ENCODE data around the gene UAP1L1. TPM values are rescaled to one million over a fixed set of nuclear protein-coding genes. Genes with fewer than 3 reads are reported as not detected.
"Not testable (repeated sequence)": the region's sequence is repeated elsewhere in the genome, so short reads cannot be mapped to it uniquely, and the experiment has no call there.

The UAP1L1 gene
- total RNA-seq, 1 experiment from 2014 or later, result 17.6 TPM

DNA sequence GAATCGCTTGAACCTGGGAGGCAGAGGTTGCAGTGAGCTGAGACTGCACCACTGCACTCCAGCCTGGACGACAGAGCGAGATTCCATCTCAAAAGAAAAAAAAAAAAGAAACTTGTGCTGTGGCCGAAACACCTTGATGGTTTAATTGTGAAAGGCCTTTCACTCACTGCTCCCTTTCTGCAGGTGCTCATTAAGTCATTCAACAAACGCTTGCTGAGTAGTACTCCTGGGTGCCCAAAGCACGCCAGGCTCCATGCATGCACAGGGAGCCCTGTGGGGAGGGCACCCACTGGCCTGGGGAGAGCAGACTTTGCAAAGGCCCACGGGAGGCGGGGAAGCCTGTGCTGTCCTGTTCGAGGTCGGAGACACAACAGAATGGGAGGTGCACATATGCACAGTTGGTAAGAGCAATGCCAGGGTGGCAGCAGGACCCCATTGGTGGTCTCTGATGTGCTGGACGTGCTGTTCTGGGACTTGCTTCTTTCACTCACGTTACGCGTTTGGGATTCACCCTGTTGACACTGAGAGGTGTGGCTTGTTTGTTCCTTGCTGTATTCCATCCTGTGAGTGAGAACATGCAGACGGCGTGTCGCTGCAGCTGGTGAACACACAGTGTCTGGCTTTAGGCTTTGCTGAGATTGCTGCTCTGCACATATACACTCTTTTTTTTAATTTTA lies 20.4 kb upstream of the UAP1L1 start:
- no peak for DNase-seq (ENCODE audit: low read depth)

DNA sequence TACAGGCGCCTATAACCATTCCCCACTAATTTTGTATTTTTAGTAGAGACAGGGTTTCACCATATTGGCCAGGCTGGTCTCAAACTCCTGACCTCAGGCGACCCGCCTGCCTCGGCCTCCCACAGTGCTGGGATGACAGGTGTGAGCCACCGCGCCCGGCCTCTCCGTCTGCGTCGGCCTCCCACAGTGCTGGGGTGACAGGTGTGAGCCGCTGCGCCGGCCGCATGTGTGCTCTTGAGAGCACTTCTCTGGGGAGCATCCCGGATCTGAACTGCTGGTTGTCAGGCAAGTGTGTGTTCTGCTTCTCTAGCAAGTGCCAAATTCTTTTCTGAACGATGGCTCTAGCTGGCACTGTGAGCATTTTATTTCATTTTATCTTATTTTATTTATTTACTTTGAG lies 19.8 kb upstream of the UAP1L1 start:
- peak; percentile 80 for DNase-seq (ENCODE audit: low read depth)

DNA sequence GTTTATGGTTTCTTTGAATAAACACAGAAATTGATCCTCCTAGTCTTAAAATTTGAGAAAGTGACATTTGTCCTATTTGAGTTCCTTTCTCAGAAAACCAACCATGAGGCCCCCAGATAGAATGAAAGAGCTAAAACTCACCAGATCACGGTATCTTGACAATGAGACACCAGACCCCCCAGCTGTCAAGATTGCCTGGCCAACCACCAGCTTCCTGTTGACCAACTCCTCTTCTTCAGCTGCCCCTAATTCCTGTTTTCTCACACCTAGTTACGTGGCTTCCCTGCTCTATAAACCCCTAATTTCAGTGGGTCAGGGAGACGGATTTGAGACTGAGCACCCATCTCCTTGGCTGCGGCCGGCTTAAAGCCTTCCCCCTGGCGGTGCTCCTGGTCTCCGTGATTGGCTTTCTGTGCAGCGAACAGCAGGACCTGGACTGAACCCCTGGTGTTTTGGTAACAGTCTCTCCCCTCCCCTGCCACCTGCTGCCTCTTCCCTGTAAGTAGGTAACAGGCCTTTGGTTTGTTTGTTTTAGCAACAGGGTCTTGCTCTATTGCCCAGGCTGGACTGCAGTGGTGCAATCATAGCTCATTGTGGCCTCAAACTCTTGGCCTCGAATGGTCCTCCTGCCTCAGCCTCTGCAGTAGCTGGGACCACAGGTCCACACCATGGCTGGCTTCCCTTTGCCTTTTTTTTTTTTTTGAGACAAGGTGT lies 18.6 kb upstream of the UAP1L1 start:
- no peak for DNase-seq (ENCODE audit: low read depth)

DNA sequence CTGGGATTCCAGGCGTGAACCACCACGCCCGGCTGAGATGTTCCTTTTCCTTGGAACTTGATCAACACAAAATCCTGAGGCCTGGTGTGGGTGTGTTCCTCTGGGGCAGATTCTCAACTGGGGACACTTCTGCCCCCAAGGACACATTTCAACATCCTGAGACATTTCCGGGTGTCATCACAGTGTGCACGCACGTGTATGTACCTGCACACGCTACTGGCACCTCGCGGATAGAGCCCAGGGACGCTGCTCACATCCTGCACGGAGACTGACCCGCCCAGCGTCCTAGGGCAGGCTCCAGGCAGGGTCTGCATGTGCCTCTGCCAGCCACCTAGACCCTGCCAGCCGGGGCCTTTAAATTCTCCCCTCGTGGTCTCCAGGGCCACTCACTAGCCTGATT lies 14.9 kb upstream of the UAP1L1 start:
- no peak for DNase-seq (ENCODE audit: low read depth)

DNA sequence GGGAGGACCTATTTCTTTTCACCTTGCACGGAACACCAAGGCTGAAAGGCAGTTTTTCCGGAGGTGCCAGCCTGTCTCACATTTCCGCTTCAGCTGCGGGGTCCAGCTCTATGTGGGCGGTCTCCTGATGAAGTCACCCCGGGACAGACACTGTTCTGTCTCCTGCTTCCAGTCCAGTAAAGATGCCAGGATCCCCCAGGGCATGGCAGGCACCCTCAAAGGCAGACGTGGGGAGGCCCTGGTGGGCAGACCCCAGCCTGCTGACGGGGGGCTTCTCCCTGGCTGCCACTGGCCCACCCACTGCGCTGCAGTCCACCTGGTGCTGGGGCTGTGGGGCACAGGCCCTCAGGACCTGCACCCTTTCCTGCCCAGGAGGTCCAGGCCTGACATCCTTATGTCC lies 14.5 kb upstream of the UAP1L1 start:
- not testable (repeated sequence) for DNase-seq (ENCODE audit: low read depth)

DNA sequence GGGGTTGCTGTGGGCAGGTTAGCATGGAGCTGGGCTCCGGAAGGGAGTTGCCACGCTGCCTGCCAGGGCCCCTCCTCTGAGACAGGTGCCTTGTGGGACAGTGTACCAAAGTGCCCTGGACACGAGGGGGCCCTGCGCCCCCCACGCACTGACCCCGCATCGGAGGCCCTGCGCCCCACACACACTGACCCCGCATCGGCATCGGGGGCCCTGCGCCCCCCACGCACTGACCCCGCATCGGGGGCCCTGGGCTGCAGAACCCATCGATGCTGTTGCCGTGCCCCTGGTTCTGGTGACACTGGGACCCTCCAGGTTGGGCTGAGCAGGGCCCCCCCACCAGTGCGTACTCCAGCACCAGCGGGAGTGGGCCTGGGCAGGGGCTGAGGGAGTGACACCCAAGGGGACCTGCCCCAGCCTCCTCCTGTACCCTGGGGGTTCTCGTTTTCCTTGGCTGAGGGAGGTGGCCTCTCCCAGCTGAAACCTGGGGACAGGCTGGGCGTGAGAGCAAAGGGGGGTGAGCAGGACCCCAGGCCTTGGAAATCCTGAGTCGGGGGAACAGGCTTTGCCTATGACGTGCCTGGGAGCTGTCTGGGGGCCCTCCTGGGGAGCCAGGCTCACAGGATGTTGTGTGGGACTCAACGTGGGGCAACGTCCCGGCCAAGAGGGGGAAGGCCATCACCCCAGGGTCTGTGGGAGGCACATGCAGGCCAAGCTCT lies 13.8 kb upstream of the UAP1L1 start:
- DNase-seq (ENCODE audit: low read depth), result no peak

DNA sequence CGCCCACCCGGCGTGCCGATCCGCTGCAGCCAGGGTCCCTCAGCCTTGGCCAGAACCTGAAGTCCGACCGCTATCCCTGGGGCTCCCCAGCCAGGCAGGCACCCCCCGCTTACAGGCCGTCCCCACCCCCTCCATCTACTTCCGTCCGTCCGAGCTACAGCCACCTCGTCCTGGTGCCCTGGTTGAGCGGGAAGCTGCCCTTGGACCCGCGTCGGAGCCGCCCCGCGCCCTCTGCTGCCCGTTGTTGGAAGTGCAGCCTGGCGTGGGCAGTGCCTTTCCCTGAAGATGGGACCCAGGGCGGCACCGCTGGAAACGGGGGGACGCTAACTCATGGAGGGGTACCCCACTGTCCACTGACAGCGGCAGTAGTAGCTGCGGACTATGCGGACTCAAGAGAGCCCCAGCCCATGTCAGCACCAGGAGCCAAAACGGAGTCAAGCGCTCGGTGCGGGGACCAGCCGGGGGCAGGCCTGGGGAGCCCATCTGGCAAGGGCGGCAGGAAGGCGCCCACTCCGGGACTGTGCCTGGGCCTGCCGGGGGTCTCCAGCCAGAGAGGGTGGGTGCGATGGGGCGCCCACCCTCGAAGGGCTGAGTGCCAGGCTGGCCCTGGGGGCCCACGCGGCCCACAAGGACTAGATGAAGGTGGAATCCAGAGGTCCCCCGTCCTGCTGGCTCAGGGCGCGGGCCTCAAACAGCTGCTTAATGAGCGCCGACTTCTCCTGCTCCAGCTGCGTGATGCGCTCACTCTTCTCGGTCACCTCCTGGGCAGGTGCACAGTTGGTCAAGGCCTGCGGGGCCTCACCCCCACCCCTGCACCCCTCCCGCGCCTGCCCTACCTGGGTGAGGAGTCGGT lies 13.1 kb upstream of the UAP1L1 start:
- no peak for DNase-seq (ENCODE audit: low read depth)

DNA sequence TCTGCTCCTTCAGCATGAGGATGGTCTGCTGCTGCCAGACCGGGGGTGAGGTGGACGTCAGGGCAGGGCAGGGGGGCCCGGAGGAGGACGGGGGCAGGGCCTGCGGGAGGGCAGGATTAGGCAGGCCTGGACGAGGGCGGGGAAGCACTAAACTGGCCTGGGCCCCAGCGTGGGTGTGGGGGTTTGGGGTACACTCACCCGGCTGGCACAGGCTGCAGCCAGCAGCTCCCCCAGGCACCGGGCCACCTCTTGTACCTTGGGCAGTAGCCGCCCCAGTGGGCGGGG lies 12.5 kb upstream of the UAP1L1 start:
- DNase-seq (ENCODE audit: low read depth), result no peak

DNA sequence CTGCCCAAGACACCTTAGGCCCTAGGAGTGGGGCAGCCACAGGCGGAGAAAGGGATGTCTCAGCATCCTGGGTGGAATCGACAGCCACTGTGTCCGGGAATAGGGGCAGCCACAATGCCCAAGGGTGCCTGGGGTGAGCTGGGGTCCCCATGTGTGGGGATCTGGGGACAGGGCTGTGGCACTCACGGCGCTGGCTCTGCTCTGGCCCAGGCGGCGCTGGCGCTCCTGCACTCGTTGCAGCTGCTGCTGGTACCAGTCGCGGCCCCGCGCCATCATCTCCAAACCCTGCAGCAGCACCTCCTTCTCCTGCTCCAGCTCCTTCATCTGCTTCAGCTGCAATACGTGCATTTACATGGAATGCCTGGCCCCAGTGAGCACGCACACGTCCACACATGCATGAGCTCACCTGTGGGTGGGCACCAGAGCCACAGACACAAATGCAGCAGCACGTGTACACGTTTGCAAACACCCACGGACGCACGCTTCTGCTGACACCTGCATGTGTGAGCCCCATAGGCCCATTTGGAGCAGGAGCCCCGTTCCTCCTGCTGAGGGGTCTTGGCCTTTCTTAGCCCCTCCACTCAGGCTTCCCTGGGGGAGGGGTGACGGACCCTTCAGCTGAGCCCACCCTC lies 11.9 kb upstream of the UAP1L1 start:
- no peak for DNase-seq (ENCODE audit: low read depth)

DNA sequence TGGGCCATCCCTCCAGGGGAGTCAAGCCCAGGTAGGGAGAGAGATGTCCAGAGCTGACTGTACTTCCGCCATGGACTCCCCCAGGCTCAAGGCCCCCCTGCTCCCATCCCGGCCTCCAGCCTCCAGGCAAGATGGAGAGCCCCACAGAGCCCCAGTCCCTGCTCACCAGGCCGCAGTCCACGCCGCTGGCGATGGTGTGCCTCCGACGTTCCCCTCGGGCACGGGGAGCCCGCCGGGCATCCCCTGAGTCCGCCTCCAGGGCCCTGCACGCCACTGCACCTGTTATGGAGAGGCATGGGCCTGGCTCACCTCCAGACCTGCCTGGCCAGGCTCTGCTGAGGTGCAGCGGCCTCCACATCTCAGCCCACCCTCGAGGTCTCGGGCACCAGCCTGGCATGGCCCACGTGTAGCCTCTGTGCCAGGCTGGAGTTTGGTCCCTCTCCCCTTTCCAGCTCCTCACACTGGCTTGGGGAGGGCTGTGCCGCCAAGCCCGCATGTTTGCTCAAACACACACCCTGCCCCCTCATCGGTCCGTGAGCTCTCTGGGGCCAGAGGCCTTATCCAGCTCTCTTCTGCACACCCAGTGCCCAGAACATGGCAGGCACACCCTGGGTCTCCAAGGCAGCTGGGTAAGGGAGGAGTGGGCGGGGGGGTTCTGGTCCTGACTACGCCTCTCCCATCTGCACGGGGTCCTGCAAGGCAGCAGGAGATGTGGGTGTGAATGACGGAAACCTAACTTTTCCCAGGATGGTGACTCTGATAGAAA lies 11.0 kb upstream of the UAP1L1 start:
- no peak for DNase-seq (ENCODE audit: low read depth)

DNA sequence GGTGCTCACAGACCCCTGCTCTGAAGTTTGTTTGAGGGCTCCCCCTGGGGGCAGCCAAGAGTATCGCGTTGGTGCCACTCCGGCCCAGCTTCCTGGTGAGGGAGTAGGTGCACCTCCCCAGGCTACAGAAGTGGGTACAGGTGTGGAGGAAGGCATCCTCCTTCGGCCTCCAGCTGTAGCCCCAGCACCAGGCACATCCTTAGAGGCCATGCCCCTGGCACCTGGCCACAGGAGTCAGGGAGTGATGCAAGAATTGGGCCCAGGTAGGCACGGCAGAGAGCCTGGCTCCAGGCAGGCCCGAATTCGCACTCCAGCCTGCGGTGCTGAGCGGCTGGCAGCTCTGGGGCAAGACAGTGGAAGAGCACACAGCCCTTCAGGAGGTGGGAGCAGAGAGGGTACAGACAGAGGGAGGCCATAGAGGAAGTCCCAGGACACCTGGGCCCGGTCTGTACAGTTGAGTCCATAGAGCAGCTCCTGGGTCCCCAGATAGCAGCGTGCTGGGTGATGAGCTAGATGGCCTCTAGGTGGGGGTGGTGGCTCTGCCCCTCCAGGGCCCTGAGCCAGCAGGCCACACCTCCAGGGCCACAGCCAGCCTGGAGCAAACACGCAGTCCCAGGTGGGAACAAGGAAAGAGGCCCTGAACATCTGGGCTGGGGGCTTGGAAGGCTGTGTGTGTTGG lies 9.3 kb upstream of the UAP1L1 start:
- peak; percentile 51 for DNase-seq (ENCODE audit: low read depth)

DNA sequence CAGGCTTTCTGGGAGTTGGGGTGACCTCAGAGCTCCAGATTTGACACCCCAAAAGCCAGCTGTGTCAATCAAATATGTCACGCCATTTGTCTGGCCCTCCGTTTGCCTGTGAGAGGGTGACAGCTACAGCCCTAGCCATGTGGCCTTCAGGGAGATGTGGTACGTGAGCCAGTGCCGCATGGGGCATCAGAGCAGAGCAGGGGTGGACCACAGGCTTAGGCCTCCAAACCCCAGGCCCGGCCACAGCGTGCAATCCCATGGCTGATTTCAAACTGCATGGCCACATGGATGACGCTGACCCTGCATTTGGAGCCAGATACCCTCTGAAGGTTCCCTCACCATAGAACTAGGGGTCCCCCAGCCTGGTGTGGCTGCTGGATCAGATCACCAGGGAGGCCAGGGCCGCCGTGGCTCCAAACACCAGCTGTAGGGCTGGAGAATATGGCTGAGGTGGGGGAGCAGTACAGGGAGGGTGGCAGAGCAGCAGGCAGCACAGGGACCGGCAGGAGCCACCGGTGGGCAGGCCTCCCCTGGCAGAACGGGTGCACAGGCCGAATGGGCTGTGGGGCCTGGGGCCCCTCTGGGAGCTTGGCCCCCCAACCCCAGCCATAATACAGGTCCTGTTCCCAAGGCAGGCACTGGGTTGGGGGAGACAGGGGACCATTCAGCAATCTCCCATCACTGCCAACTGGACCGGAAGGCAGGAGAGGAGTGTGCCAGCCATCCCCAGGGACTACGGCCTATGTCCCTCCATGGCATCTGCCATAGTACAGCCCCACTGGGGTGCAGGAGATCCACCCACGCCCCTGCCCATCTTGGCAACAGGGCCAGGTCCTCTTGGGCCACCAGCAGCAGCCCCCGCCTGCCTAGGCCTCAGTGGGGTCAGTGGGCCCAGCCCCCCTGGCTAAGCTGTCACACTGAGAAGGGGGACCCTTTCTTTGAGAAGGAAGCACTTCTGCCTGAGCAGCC lies 8.5 kb upstream of the UAP1L1 start:
- no peak for DNase-seq (ENCODE audit: low read depth)

DNA sequence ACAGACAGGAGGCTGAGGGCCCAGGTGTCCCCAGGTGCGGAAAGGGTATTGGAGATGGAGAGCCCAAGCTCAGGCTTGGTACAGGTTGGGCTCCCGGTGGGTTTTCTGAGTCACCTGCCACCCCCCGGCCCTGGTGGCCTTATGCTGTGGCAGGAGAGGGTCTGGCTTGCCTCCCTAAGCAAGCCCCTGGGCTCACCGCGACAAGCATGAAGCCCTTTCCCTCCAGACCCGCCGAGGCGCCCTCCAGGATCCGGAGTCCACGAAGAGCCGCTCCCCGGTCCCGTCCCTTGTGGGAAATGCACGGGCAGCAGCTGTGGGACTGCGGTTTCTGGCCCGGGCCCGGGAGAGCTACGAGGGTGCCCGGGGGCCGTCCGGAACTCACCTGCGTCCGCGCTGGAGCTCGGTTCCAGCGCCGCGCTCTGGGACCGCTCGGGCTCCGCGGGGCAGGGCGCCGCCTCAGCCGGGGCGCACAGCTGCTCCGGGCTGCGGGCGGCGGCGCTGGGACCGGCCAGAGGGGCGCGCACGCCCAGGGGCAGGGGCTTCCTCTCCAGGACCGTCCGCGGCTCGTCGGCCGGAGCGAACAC lies 7.7 kb upstream of the UAP1L1 start:
- DNase-seq (ENCODE audit: low read depth), result no peak

DNA sequence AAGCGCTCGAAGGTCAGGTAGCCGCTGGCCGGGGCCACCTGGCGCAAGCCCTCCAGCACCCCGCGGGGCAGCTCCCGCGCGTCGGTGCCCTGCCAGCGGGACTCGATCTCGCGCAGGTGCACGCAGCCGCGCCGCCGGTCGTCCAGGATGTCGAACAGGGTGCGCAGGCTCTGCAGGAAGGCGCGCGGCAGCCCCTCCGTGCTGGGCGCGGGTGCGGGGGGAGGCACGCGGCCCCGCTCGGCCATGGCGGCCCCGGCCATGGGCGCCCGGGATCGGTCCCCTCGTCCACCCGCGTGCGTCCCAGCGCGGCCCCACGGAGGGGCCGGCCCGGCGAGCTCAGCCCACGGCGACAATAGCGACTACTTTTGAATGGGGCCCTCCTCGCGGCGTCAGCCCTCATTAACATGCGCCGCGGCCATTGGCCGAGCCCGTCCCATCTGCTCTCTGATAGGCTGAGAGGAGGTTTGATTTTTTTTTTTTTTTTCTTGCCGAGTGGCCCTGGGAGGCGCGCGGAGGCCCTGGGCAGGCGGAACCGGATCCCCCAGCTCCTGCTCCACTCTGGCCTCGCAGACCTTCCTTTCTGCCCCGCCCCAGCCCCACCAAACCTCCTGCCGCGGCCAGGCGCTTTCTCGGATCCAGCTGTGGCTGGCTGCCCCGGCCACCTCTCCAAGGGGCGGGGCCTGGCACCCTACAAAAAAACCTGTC lies 7.0 kb upstream of the UAP1L1 start, which contains the start of gene SAPCD2:
TSS of gene SAPCD2 (minus strand) at position 357 of the 705 bp plus-strand sequence. CDS start at position 260, 97 bp downstream.
- DNase-seq (ENCODE audit: low read depth), result peak; percentile 83

DNA sequence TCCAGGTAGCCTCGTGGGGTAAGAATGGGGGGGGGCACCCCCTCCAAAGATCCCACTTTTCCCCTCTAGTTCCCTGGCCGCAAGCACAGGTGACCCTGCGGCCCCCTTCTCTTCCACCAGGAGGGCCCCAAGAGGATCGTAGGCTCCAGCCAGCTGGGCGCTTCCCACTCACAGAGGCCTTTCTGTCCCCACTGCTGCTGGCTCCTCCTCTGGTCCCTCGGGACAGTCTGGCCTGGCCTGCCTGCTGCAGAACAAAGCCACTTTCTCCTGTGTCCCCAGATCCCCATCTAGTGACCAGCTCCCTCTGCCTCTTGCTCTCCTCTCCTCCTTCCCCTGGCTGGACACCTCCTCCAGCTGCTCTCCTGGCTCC lies 6.4 kb upstream of the UAP1L1 start:
- DNase-seq (ENCODE audit: low read depth), result no peak

DNA sequence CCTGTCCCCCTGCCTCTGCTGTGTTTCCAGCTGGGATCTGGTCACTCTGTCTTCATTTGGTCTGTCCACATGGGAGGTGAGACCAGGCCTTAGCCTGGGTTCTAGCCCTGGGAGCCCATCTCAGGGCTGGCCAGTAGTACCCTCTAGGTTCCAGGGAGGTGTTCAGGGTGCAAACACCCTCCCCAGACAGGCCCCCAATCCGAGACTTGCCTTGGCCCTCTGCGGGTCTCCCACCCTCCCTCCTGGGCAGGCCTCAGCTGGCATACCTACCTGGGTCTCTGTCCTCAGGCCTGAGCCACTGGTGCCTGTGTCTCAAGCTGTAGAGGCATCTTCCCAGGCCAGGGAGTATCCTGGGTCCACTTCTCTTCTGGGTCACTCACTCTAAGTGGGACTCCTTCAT lies 6.0 kb upstream of the UAP1L1 start:
- no peak for DNase-seq (ENCODE audit: low read depth)

DNA sequence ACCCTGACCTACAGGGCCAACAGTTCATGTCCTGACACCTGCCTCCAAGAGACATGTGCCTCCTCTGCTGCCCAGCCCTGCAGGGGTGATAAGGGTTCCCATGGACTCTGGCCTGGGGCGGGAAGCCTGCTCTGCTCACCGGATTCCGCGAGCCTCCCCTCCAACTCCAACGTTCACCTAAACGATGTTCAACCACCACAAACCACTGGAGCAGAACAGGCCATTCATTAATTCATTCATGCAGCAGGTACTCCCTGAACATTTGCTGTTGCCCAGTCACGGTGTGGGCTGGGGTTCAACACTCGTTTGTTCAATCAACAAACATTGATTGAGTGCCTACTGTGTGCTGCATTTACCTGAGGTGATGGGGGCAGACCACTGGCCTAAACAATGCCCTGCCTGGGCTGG lies 3.3 kb upstream of the UAP1L1 start:
- DNase-seq (ENCODE audit: low read depth), result no peak

Measured in LHCN-M2 (cell line).